HepG2 (cell line): ENCODE measurements around the gene PRXL2B. TPM values are rescaled to one million over a fixed set of nuclear protein-coding genes. Genes with fewer than 3 reads are reported as not detected.
A peak's percentile ranks its signal among the peaks of the same experiment; 100 is the strongest.

Experiments used
- CENPT ChIP-seq: sonication (generic); formaldehyde crosslinking; IDR thresholded peaks from 2 replicates; pipeline ENCODE4 v1.8.0; 2022; ENCODE audit warnings: low read depth, mild to moderate bottlenecking, moderate library complexity, missing genetic modification reagents
- CHD4 ChIP-seq: fragments of 200-600 bp; sonication (generic); IDR thresholded peaks from 2 replicates; pipeline ENCODE4 v1.7.0; 2017; ENCODE audit warnings: mild to moderate bottlenecking, low read length, borderline replicate concordance
- CREM ChIP-seq, 2 experiments: sonication (generic) in 1 of 2; formaldehyde crosslinking in 1 of 2; IDR thresholded peaks; 2 replicates each; pipeline versions ENCODE4 v1.4.0 to v1.6.1; 2016 to 2020; ENCODE audit warnings: antibody characterized with exemption in 1 of 2, mild to moderate bottlenecking in 1 of 2, missing genetic modification reagents in 1 of 2
- EEA1 ChIP-seq: sonication (generic); formaldehyde crosslinking; IDR thresholded peaks from 2 replicates; pipeline ENCODE4 v1.5.1; 2020; ENCODE audit warnings: mild to moderate bottlenecking, missing genetic modification reagents, borderline replicate concordance
- GLI4 ChIP-seq: sonication (generic); formaldehyde crosslinking; IDR thresholded peaks from 2 replicates; pipeline ENCODE4 v1.5.1; 2020; ENCODE audit warnings: missing genetic modification reagents, mild to moderate bottlenecking, moderate library complexity, borderline replicate concordance
- HNRNPL ChIP-seq: fragments of 200-400 bp; formaldehyde crosslinking; IDR thresholded peaks from 2 replicates; pipeline ENCODE4 v1.6.1; 2017; ENCODE audit warnings: mild to moderate bottlenecking, low read depth, low read length
- ISX ChIP-seq: sonication (generic); formaldehyde crosslinking; conservative IDR thresholded peaks from 2 replicates; pipeline ENCODE4 v1.5.0; 2020; ENCODE audit warnings: missing genetic modification reagents
- KDM2A ChIP-seq: sonication (generic); formaldehyde crosslinking; IDR thresholded peaks from 2 replicates; pipeline ENCODE4 v1.4.0; 2020; ENCODE audit warnings: low read depth, missing genetic modification reagents, borderline replicate concordance
- PAWR ChIP-seq: sonication (generic); formaldehyde crosslinking; IDR thresholded peaks from 2 replicates; pipeline ENCODE4 v1.4.0; 2020; ENCODE audit warnings: missing genetic modification reagents, mild to moderate bottlenecking, borderline replicate concordance
- PHF20 ChIP-seq: sonication (generic); formaldehyde crosslinking; IDR thresholded peaks from 2 replicates; pipeline ENCODE4 v1.5.0; 2020; ENCODE audit warnings: mild to moderate bottlenecking, missing genetic modification reagents
- PPARG ChIP-seq: conservative IDR thresholded peaks from 2 replicates; pipeline ENCODE4 v1.6.1; 2016; ENCODE audit warnings: missing biosample characterization, missing genetic modification reagents
- RXRB ChIP-seq: IDR thresholded peaks from 2 replicates; pipeline ENCODE4 v1.6.1; 2016; ENCODE audit warnings: borderline replicate concordance, missing genetic modification reagents, missing compliant biosample characterization
- SALL1 ChIP-seq: sonication (generic); formaldehyde crosslinking; IDR thresholded peaks from 2 replicates; pipeline ENCODE4 v1.8.0; 2022; ENCODE audit warnings: mild to moderate bottlenecking, missing genetic modification reagents
- SETDB1 ChIP-seq: sonication (generic); formaldehyde crosslinking; IDR thresholded peaks from 2 replicates; pipeline ENCODE4 v1.5.1; 2020; ENCODE audit warnings: missing genetic modification reagents, mild to moderate bottlenecking, borderline replicate concordance
- SRSF9 ChIP-seq: fragments of 200-400 bp; formaldehyde crosslinking; IDR thresholded peaks from 2 replicates; pipeline ENCODE4 v1.6.1; 2018; ENCODE audit warnings: borderline replicate concordance, mild to moderate bottlenecking, low read depth, low read length; ENCODE audit not compliant: insufficient read depth, poor library complexity, severe bottlenecking
- TAF15 ChIP-seq: fragments of 200-400 bp; formaldehyde crosslinking; IDR thresholded peaks from one replicate; pipeline ENCODE4 v1.6.1; 2018; ENCODE audit warnings: mild to moderate bottlenecking, low read depth, low read length; ENCODE audit not compliant: poor library complexity, severe bottlenecking
- ZFX ChIP-seq: sonication (generic); formaldehyde crosslinking; IDR thresholded peaks from 2 replicates; pipeline ENCODE4 v1.4.0; 2020; ENCODE audit warnings: mild to moderate bottlenecking, low read depth, missing genetic modification reagents, moderate library complexity
- ZNF160 ChIP-seq: sonication (generic); formaldehyde crosslinking; IDR thresholded peaks from 2 replicates; pipeline ENCODE4 v1.8.0; 2022; ENCODE audit warnings: mild to moderate bottlenecking, inconsistent platforms, missing genetic modification reagents
- ZNF614 ChIP-seq: IDR thresholded peaks from 2 replicates; pipeline ENCODE4 v1.6.1; 2018; ENCODE audit warnings: missing biosample characterization, missing genetic modification reagents, inconsistent platforms, borderline replicate concordance
- ZNF761 ChIP-seq: sonication (generic); formaldehyde crosslinking; conservative IDR thresholded peaks from 2 replicates; pipeline ENCODE4 v1.4.0; 2020; ENCODE audit warnings: mild to moderate bottlenecking, missing genetic modification reagents
- ZNF788 ChIP-seq: sonication (generic); formaldehyde crosslinking; IDR thresholded peaks from 2 replicates; pipeline ENCODE4 v1.5.0; 2020; ENCODE audit warnings: mild to moderate bottlenecking, missing genetic modification reagents, borderline replicate concordance
- ZNF850 ChIP-seq: sonication (generic); formaldehyde crosslinking; conservative IDR thresholded peaks from 2 replicates; pipeline ENCODE4 v1.9.0; 2021; ENCODE audit warnings: mild to moderate bottlenecking, missing genetic modification reagents
- polyA plus RNA-seq, 8 experiments: library from polyadenylated mRNA; depleted of rRNA in 3 of 8; stranded (reverse) in 7 of 8; unstranded in 1 of 8; fragments of >200 nt; fragmentation: Illumina TruSeq in 4 of 8; extraction: Trizol in 4 of 8; gene quantifications; 2 replicates each; pipeline versions ENCODE4 v1.2.1 to v1.2.3, GENCODE V29; 2011 to 2016; ENCODE audit warnings: low read depth in 4 of 8, missing spikeins in 1 of 8, mixed read lengths in 1 of 8; ENCODE audit not compliant: insufficient read depth in 1 of 8
- total RNA-seq, 5 experiments: library from RNA; depleted of rRNA; stranded (reverse); fragments of >200 nt; fragmentation: Illumina TruSeq; extraction: Trizol; gene quantifications; 2 replicates each; pipeline ENCODE4 v1.2.3, GENCODE V29; 2016; ENCODE audit warnings: low read depth in 1 of 5
- TF ChIP-seq, protein P1 (sequence below): sonication (generic); formaldehyde crosslinking; conservative IDR thresholded peaks from 2 replicates; pipeline ENCODE4 v1.8.1; 2023; ENCODE audit warnings: missing genetic modification reagents
- TF ChIP-seq, protein P2 (sequence below), 2 experiments: fragments of 450-650 bp in 1 of 2; sonication (generic) in 1 of 2; formaldehyde crosslinking; IDR thresholded peaks; 2 replicates each; pipeline versions ENCODE4 v1.5.0 to v1.8.0; 2020 to 2022; ENCODE audit warnings: mild to moderate bottlenecking in 1 of 2, missing genetic modification reagents in 1 of 2
- TF ChIP-seq, protein P3 (sequence below): sonication (generic); formaldehyde crosslinking; IDR thresholded peaks from 2 replicates; pipeline ENCODE4 v1.5.0; 2020; ENCODE audit warnings: missing genetic modification reagents
- TF ChIP-seq, protein P4 (sequence below): sonication (generic); formaldehyde crosslinking; IDR thresholded peaks from 2 replicates; pipeline ENCODE4 v1.4.0; 2020; ENCODE audit warnings: mild to moderate bottlenecking, missing genetic modification reagents

Gene PRXL2B
- total and polyA plus RNA-seq, 2 of the 13 experiments (the other 11 are each of a cell fraction or from before 2014, with no cell fraction given), result 16.8 to 22.1 TPM

DNA sequence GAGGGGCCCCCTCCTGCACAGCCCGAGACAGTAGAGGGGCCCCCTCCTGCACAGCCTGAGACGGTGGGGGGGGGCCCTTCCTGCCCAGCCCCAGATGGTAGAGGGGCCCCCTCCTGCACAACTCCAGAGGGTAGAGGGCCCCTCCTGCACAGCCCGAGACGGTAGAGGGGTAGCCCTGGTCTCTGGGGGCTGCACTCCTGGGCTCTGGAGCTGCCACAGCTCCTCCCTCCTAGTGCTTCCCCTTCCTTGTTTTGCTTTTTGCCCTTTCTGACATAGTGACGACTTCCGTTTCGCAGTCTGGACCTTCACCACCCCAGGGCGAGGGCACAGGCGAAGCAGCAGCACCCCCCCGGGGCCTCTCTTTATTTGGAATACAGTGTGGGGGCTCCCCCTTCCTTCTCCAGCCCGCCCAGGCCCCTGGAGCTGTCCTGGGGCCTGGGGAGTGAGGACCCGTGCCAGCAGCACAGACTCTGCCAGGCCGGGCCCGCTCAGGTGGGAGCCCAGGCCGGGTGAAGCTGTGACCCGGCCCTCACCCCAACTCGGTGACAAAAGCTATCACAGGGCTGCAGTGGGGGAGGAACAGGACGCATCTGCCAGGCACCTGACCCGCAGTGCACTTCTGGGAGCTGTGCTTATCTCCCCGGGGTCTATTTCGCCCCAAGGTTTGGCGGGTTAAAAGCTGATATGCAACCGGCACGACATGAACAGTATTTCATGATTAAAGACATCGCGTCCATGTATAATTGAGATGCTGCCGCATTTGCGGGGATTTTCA lies 1.1 kb upstream of the PRXL2B start (continued):
- no peak; the same call in 1 of the 2 replicates for TF ChIP-seq PHF20 (CRISPR knock-in tag)
- no peak for TF ChIP-seq GLI4 (CRISPR knock-in tag)
- peak; percentile 20; the same call in 1 of the 2 replicates for TF ChIP-seq SALL1 (CRISPR knock-in tag)
- TF ChIP-seq, protein P1, sequence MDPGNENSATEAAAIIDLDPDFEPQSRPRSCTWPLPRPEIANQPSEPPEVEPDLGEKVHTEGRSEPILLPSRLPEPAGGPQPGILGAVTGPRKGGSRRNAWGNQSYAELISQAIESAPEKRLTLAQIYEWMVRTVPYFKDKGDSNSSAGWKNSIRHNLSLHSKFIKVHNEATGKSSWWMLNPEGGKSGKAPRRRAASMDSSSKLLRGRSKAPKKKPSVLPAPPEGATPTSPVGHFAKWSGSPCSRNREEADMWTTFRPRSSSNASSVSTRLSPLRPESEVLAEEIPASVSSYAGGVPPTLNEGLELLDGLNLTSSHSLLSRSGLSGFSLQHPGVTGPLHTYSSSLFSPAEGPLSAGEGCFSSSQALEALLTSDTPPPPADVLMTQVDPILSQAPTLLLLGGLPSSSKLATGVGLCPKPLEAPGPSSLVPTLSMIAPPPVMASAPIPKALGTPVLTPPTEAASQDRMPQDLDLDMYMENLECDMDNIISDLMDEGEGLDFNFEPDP (CRISPR knock-in tag), result no peak
- TF ChIP-seq ZFX (CRISPR knock-in tag), result peak; percentile 43
- TF ChIP-seq EEA1, result no peak
- TF ChIP-seq CREM (IDR thresholded peaks at IDR 0.05), result peak; percentile 55
- no peak for TF ChIP-seq CREM (CRISPR knock-in tag; IDR thresholded peaks at IDR 0.05)
- no peak for TF ChIP-seq CHD4
- TF ChIP-seq, protein P2, sequence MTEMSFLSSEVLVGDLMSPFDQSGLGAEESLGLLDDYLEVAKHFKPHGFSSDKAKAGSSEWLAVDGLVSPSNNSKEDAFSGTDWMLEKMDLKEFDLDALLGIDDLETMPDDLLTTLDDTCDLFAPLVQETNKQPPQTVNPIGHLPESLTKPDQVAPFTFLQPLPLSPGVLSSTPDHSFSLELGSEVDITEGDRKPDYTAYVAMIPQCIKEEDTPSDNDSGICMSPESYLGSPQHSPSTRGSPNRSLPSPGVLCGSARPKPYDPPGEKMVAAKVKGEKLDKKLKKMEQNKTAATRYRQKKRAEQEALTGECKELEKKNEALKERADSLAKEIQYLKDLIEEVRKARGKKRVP (CRISPR knock-in tag; IDR thresholded peaks at IDR 0.05), result no peak
- TF ChIP-seq SETDB1 (CRISPR knock-in tag), result no peak
- TF ChIP-seq ISX (CRISPR knock-in tag), result no peak
- TF ChIP-seq ZNF160, result no peak
- TF ChIP-seq HNRNPL, result 0 out of 2 replicates have a peak, but pooled peaks have one; percentile 60
- no peak for TF ChIP-seq TAF15
- TF ChIP-seq, protein P3, sequence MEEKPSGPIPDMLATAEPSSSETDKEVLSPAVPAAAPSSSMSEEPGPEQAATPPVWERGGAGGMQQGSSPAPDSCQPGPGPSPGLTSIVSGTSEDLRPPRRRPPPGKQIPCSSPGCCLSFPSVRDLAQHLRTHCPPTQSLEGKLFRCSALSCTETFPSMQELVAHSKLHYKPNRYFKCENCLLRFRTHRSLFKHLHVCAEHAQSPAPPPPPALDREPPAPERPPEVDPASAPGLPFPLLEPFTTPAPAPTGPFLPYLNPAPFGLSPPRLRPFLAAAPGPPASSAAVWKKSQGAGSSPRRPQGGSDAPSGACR (CRISPR knock-in tag), result no peak
- no peak for TF ChIP-seq CENPT (CRISPR knock-in tag)
- peak; percentile 44; the same call in 1 of the 2 replicates for TF ChIP-seq KDM2A (CRISPR knock-in tag)
- TF ChIP-seq, protein P4, sequence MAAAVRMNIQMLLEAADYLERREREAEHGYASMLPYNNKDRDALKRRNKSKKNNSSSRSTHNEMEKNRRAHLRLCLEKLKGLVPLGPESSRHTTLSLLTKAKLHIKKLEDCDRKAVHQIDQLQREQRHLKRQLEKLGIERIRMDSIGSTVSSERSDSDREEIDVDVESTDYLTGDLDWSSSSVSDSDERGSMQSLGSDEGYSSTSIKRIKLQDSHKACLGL (CRISPR knock-in tag), result peak; percentile 4; the same call in 1 of the 2 replicates
- no peak for TF ChIP-seq PAWR (CRISPR knock-in tag)
- no peak for TF ChIP-seq SRSF9
- no peak for TF ChIP-seq PPARG
- no peak for TF ChIP-seq ZNF614 (CRISPR knock-in tag)
- no peak; the same call in 1 of the 2 replicates for TF ChIP-seq ZNF761 (CRISPR knock-in tag)
- TF ChIP-seq ZNF788, result no peak
- peak; percentile 21; the same call in 1 of the 2 replicates for TF ChIP-seq RXRB
- TF ChIP-seq ZNF850 (CRISPR knock-in tag), result no peak
